ENCODE measurements around the gene STK32B. TPM values are rescaled to one million over a fixed set of nuclear protein-coding genes. Genes with fewer than 3 reads are reported as not detected.

The STK32B gene
- total and polyA plus RNA-seq, 9 of the 15 experiments (the other 6 are each of a cell fraction or from before 2014, with no cell fraction given), result 0.03 to 0.20 (median 0.07) TPM; not detected in 2

DNA sequence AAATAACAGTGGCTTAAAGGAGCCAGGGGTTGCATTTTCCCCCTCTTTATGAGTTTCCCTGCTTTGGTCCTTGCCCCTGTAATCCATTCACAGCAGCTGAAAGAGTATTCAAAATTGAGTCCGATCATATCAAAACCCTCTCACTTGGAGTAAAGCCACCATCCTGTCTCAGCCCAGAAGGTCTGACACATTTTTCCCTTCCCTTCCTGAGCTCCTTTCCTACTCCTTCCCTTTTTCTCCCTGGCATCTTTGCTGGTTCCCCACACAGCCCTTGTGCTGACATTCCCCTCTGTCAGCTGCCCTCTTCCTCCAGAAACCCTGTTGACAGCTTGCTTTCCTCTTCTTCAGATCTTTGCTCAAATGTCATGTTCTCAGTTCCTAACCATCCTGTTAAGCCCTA is 361.5 kb downstream of the STK32B start (continued):
- TF ChIP-seq ZZZ3 (IDR thresholded peaks at IDR 0.05), result no peak
- no peak for TF ChIP-seq TGIF2 (CRISPR knock-in tag; IDR thresholded peaks at IDR 0.05)
- no peak for TF ChIP-seq PTRF (tag; IDR thresholded peaks at IDR 0.05)
- no peak for TF ChIP-seq POLR2AphosphoS5 (IDR thresholded peaks at IDR 0.05; ENCODE audit: control insufficient read depth, insufficient read depth, low read depth, low read length)

- BruUV-seq (replicated peaks), result no TSS peak
- TF ChIP-seq MCM7 (IDR thresholded peaks at IDR 0.05), result no peak
- TF ChIP-seq CREM (IDR thresholded peaks at IDR 0.05; ENCODE audit: low read depth), result no peak
- TF ChIP-seq SRF (CRISPR knock-in tag; IDR thresholded peaks at IDR 0.05), result no peak
- H2AFZ ChIP-seq (ENCODE audit: low read depth, low read length), result no peak overlapping the region
- no peak for FAIRE-seq
- ATAC-seq, result no peak
- H3K27me3 ChIP-seq (ENCODE audit: control insufficient read depth in 2 of 2, insufficient read depth in 2 of 2, low read length in 2 of 2), result no peaks in the 10 kb centered on the region
- H3K27ac ChIP-seq (ENCODE audit: extremely low read depth, low read depth, low read length), result no peak overlapping the region
- no peaks in the 10 kb centered on the region for H3K36me3 ChIP-seq (ENCODE audit: control insufficient read depth, insufficient read depth, low read length)
- 0% methylated on average over 7 of the region's 7 CpGs for WGBS (ENCODE audit: insufficient coverage, low coverage, missing lambda C conversion rate)
- H3K79me2 ChIP-seq (ENCODE audit: control insufficient read depth, insufficient read depth, low read length), result no peaks in the 10 kb centered on the region
- H3K4me2 ChIP-seq (ENCODE audit: insufficient read depth, low read length), result no peak overlapping the region
- H3K4me3 ChIP-seq, result no peak overlapping the region
- ChIA-PET CTCF (ENCODE audit: low intra/inter-chr PET ratio) (no interaction called here), POLR2A (no interaction called here)
- H4K20me1 ChIP-seq (replicated peaks; ENCODE audit: control insufficient read depth, insufficient read depth, low read length), result no peaks in the 10 kb centered on the region
- H3K9me3 ChIP-seq (replicated peaks; ENCODE audit: control insufficient read depth, insufficient read depth, low read depth, low read length), result no peaks in the 10 kb centered on the region
- no peak for DNase-seq (ENCODE audit: extremely low read depth in 1 of 4, low spot score in 3 of 4)
- H3K9me1 ChIP-seq (ENCODE audit: control insufficient read depth, insufficient read depth, low read length), result no peaks in the 10 kb centered on the region
- no peak overlapping the region for H3K9ac ChIP-seq (ENCODE audit: insufficient read depth in 1 of 2, low read depth in 2 of 2, low read length in 2 of 2)
- in situ Hi-C loops (cut with MboI) (no loop called here), intact Hi-C loops (cut with micrococcal nuclease) (no loop called here)
- no peaks in the 10 kb centered on the region for H3K4me1 ChIP-seq (replicated peaks in 1 of 2; ENCODE audit: control insufficient read depth in 2 of 2, insufficient read depth in 2 of 2, low read length in 2 of 2)
Observed at GRCh38 chr4:5416637-5417036, 365.4 kb downstream of the STK32B start.
